GM18507 (cell line): ENCODE data around the gene SCYGR4.
"Not testable (repeated sequence)": the region's sequence is repeated elsewhere in the genome, so short reads cannot be mapped to it uniquely, and the experiment has no call there.

ENCODE experiments used
- DNase-seq: peaks from one replicate; pipeline ENCODE4 v3.0.0; 2011; ENCODE audit warnings: low read depth; ENCODE audit not compliant: insufficient read length; ENCODE audit errors: extremely low spot score
- FAIRE-seq: peaks from 2 replicates; lab custom pipeline; 2011; peaks lifted over from hg19 to GRCh38; lab: Jason Lieb, UNC

SCYGR4 gene

DNA sequence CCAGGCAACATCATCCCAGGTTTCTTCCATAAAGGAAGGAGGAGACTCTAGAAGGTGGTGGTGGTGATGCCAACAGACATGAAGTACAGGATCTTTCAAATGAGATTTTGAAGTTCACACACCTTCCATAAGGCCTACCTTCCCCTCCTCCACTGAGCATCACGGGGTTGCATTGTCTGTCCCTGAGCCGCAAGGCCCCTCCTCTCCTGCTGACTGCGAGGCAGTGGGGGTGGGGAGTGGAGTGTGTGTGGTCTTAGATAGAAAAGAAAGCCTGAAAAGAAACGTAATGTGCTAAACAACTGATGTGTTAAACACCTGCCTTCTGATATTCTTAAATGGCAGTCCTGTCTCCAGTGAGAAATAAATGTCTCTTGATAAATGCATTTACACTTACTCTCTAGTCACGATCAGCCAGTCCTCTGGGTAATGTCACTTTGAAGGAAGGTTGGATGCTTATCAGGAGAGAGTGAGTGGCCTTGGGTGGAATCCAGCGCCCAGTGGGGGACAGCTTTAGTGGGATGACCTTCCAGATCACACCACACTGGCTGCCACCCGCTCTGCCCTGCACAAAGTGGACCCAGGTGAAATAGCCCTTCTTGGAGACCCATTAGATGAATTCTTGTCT is 43.8 kb downstream of the SCYGR4 start:
- DNase-seq, result no peak
- FAIRE-seq, result no peak

DNA sequence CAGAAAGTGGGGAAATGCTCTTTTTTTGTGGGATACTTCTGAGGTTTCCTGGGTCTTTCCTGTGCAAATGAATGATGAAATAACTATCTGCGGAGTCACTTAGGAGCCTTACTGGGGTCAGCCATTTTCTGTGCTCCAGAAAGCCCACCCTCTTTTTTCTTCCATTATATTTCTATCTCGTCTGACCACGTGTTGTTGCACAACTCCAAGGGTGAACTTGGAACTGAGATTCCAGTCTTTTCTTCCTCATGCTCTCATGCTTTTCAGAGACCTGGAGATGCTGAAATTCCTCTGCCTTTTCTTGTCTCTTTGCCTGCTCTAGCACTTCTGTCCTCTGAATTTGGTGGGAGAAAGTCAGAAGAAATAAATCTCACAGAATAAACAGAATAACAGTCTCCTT is 44.5 kb downstream of the SCYGR4 start:
- DNase-seq, result no peak
- no peak for FAIRE-seq

DNA sequence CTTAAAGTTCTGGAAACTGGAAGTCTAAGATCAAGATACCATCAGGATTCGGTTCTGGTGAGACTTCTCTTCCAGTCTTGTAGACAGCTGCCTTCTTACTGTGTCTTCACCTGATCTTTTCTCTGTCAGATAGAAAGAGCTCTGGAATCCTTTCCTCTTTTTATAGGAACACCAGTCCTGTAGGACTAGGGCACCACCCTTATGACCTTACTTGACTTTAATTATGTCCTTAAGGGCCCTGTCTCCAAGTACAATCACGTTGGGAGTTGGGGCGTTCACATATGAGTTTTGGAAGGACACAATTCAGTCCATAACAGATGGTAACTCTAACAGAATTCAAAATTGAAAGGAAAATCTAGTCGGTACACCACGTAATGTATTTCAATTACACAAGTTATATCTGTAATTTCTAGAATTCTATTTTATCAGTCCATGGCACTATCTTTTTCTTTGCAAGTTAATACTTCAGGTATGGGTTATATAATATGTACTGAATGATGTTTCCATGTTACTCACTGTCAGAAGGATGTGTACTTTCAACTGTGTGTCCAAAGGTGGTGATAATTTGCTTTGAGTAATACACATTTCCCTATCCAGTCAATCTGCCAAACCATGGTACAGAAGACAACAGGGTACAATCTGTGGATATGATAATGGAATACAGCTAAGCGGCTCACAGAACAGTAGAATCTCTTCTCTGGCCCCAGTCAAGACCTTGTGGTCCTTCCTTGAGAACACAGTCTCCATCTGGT is 48.1 kb downstream of the SCYGR4 start:
- FAIRE-seq (no peak), DNase-seq (no peak)

DNA sequence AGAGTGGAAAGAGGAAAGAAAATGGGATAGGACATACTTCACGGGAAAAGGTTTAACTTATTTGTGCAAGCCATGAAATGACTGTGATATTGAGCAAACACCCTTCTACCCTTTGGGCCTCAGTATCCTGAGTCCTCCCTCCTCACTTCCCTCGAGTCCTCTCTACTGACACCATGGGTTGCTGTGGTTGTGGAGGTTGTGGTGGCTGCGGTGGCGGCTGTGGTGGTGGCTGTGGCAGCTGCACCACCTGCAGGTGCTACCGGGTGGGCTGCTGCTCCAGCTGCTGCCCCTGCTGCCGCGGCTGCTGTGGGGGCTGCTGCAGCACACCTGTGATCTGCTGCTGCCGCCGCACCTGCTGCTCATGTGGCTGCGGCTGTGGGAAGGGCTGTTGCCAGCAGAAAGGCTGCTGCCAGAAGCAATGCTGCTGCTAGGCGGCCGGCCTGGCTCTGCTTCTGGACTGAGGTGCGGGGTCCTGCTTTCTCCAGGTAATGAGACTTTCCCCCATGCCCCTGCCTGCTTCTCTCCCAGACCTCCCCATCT is 49.4 kb downstream of the SCYGR4 start, which contains the start of gene SCYGR5:
TSS of gene SCYGR5 (plus strand) at position 174 of the 540 bp plus-strand sequence. CDS start at position 174, 0 bp downstream.
- FAIRE-seq, DNase-seq: not testable (repeated sequence)
